Measurements from ENCODE around the gene PRKCE. TPM values are rescaled to one million over a fixed set of nuclear protein-coding genes. Genes with fewer than 3 reads are reported as not detected.

Gene PRKCE
- total RNA-seq, 1 experiment from 2014 or later = 1.3 TPM

GRCh38 chr2:45886171-45886663, 234.7 kb downstream of the PRKCE start:
- TF ChIP-seq CTCF (conservative IDR thresholded peaks at IDR 0.05) = no peak
- Histone ChIP-seq H3K23me2 (ENCODE audit: insufficient read length, low read depth, low read length, poor library complexity, severe bottlenecking) (no peaks in the 10 kb centered on the region), H2BK5ac (ENCODE audit: insufficient read length, low read length) (no peak overlapping the region), H3K4ac (ENCODE audit: low read depth, low read length) (no peak overlapping the region), H4K5ac (ENCODE audit: insufficient read length, low read depth, low read length) (no peak overlapping the region), H2AK5ac (ENCODE audit: insufficient read length, low read length) (no peak overlapping the region), H3K4me2 (ENCODE audit: insufficient read depth, insufficient read length, low read length) (no peak overlapping the region), H4K8ac (replicated peaks; ENCODE audit: insufficient read length, low read depth, low read length) (no peak overlapping the region), H2BK12ac (ENCODE audit: insufficient read length, low read depth, low read length) (no peak overlapping the region), H3K9me3 (ENCODE audit: control insufficient read depth, low read depth, low read length) (no peaks in the 10 kb centered on the region), H2BK20ac (ENCODE audit: low read depth, low read length, poor library complexity, severe bottlenecking) (no peak overlapping the region), H3K79me1 (ENCODE audit: insufficient read depth, low read depth, low read length, poor library complexity, severe bottlenecking) (no peaks in the 10 kb centered on the region), H3K23ac (ENCODE audit: insufficient read length, low read depth, low read length) (no peak overlapping the region), H4K91ac (ENCODE audit: insufficient read length, low read depth, low read length) (no peak overlapping the region), H2AFZ (ENCODE audit: low read length) (no peak overlapping the region), H3K9ac (ENCODE audit: extremely low read depth, insufficient read length, low read length) (no peak overlapping the region), H2BK15ac (ENCODE audit: low read depth, low read length) (no peak overlapping the region), H3K14ac (ENCODE audit: insufficient read depth, low read length) (no peak overlapping the region), H3K27ac (ENCODE audit: insufficient read length, low read depth, low read length) (no peak overlapping the region), H3K4me1 (ENCODE audit: insufficient read depth, low read length) (no peaks in the 10 kb centered on the region), H3T11ph (ENCODE audit: low read length) (no peak overlapping the region), H3K18ac (ENCODE audit: insufficient read length, low read depth, low read length) (no peak overlapping the region), H2BK120ac (ENCODE audit: low read depth, low read length, poor library complexity, severe bottlenecking) (no peak overlapping the region), H3K27me3 (ENCODE audit: insufficient read depth, low read length) (no peaks in the 10 kb centered on the region), H3K79me2 (ENCODE audit: insufficient read depth, low read length) (no peaks in the 10 kb centered on the region), H3K56ac (ENCODE audit: insufficient read length, low read depth, low read length) (no peak overlapping the region), H4K20me1 (ENCODE audit: control insufficient read depth, insufficient read depth, insufficient read length) (no peaks in the 10 kb centered on the region)
- no CpG with 5 or more reads among the region's 3 CpGs for WGBS (ENCODE audit: extremely low coverage, insufficient read length, low lambda C conversion rate)
- Mint-ChIP-seq H3K9me3 (no peaks in the 10 kb centered on the region), H3K4me3 (no peak overlapping the region), H3K27ac (peak overlapping the region in 1 of 3 experiments; percentile 81; a peak in 2 of 7 replicates), H3K4me1 (peaks cover 6 to 7% of the 10 kb centered on the region in 2 experiments; a peak in 2 of 4 replicates), H3K27me3 (ENCODE audit: low read depth) (peaks cover 5% of the 10 kb centered on the region), H3K36me3 (ENCODE audit: insufficient read depth in 1 of 3, low read depth in 3 of 3) (no peaks in the 10 kb centered on the region)
- DNase-seq = no peak
